Astrocyte (in vitro differentiated cells and primary cell): Measurements from ENCODE around the gene NPHP4. TPM values are rescaled to one million over a fixed set of nuclear protein-coding genes. Genes with fewer than 3 reads are reported as not detected.

Source experiments
- DNase-seq: peaks from one replicate; pipeline ENCODE4 v3.0.0-alpha.2; 2010; ENCODE audit warnings: low read depth
- FAIRE-seq: peaks from 2 replicates; lab custom pipeline; 2011; peaks lifted over from hg19 to GRCh38; lab: Jason Lieb, UNC
- H2AFZ ChIP-seq: 2 replicates; pipeline ENCODE4 v1.6.0; 2012; ENCODE audit warnings: low read depth, low read length, inconsistent platforms
- H3K27ac ChIP-seq: 2 replicates; pipeline ENCODE4 v1.5.1; 2011; ENCODE audit warnings: low read depth, low read length, inconsistent platforms
- H3K27me3 ChIP-seq: 2 replicates; pipeline ENCODE4 v1.6.0; 2011; ENCODE audit warnings: low read length, inconsistent platforms; ENCODE audit not compliant: insufficient read depth
- H3K36me3 ChIP-seq: 2 replicates; pipeline ENCODE4 v1.5.1; 2011; ENCODE audit warnings: low read length, inconsistent platforms; ENCODE audit not compliant: insufficient read depth
- H3K4me1 ChIP-seq: 2 replicates; pipeline ENCODE4 v1.5.1; 2011; ENCODE audit warnings: low read length, inconsistent platforms; ENCODE audit not compliant: insufficient read depth
- H3K4me2 ChIP-seq: 2 replicates; pipeline ENCODE4 v1.6.0; 2012; ENCODE audit warnings: low read length, inconsistent platforms
- H3K4me3 ChIP-seq: 2 replicates; pipeline ENCODE4 v1.5.1; 2011; ENCODE audit warnings: low read depth, mild to moderate bottlenecking, low read length, inconsistent platforms; ENCODE audit not compliant: insufficient read depth
- H3K79me2 ChIP-seq: 2 replicates; pipeline ENCODE4 v1.6.0; 2012; ENCODE audit warnings: mild to moderate bottlenecking, low read length, inconsistent platforms; ENCODE audit not compliant: insufficient read depth
- H3K9ac ChIP-seq: 2 replicates; pipeline ENCODE4 v1.6.0; 2012; ENCODE audit warnings: mild to moderate bottlenecking, low read length, inconsistent platforms
- H3K9me3 ChIP-seq: 2 replicates; pipeline ENCODE4 v1.5.1; 2012; ENCODE audit warnings: low read depth, mild to moderate bottlenecking, low read length, inconsistent platforms; ENCODE audit not compliant: insufficient read depth
- H4K20me1 ChIP-seq: 2 replicates; pipeline ENCODE4 v1.6.0; 2012; ENCODE audit warnings: low read length, inconsistent platforms; ENCODE audit not compliant: insufficient read depth
- H3K27ac Mint-ChIP-seq: one replicate; pipeline ENCODE4 v1.8.0; 2021; ENCODE audit warnings: mild to moderate bottlenecking, mixed read lengths; ENCODE audit not compliant: unreplicated experiment
- H3K27me3 Mint-ChIP-seq: one replicate; pipeline ENCODE4 v1.8.0; 2021; ENCODE audit warnings: low read depth, mixed read lengths; ENCODE audit not compliant: unreplicated experiment
- H3K36me3 Mint-ChIP-seq: one replicate; pipeline ENCODE4 v1.8.0; 2021; ENCODE audit warnings: low read depth, mixed read lengths; ENCODE audit not compliant: unreplicated experiment
- H3K4me1 Mint-ChIP-seq: one replicate; pipeline ENCODE4 v1.8.0; 2021; ENCODE audit warnings: low read depth, mixed read lengths; ENCODE audit not compliant: unreplicated experiment
- H3K4me3 Mint-ChIP-seq: one replicate; pipeline ENCODE4 v1.8.0; 2021; ENCODE audit warnings: mild to moderate bottlenecking, moderate library complexity, mixed read lengths; ENCODE audit not compliant: unreplicated experiment
- H3K9me3 Mint-ChIP-seq: one replicate; pipeline ENCODE4 v1.8.0; 2021; ENCODE audit warnings: mild to moderate bottlenecking, mixed read lengths; ENCODE audit not compliant: unreplicated experiment
- CTCF ChIP-seq: IDR thresholded peaks from 2 replicates; pipeline ENCODE4 v1.5.1; 2011; ENCODE audit warnings: low read depth, mild to moderate bottlenecking, inconsistent platforms, low read length, moderate library complexity; ENCODE audit not compliant: insufficient read depth
- EZH2 ChIP-seq: IDR thresholded peaks from 2 replicates; pipeline ENCODE4 v1.6.1; 2012; ENCODE audit warnings: mild to moderate bottlenecking, low read length, inconsistent platforms; ENCODE audit not compliant: insufficient read depth
- total RNA-seq: library from RNA; stranded (reverse); gene quantifications from 2 replicates; pipeline ENCODE4 v1.2.1, GENCODE V29; 2021

NPHP4 gene
- total RNA-seq, 1 donor from 2014 or later: 8.4 TPM

GRCh38 chr1:5948681-5949005 is 43.6 kb downstream of the NPHP4 start:
- no peak for FAIRE-seq
- peaks cover 4% of the 10 kb centered on the region for H4K20me1 ChIP-seq
- no peaks in the 10 kb centered on the region for H3K9me3 ChIP-seq
- no peaks in the 10 kb centered on the region for H3K79me2 ChIP-seq
- Mint-ChIP-seq H3K27ac (no peak overlapping the region), H3K4me1 (no peaks in the 10 kb centered on the region), H3K9me3 (peaks cover 2% of the 10 kb centered on the region), H3K27me3 (no peaks in the 10 kb centered on the region), H3K36me3 (peaks cover 37% of the 10 kb centered on the region), H3K4me3 (no peak overlapping the region)
- H3K27me3 ChIP-seq: no peaks in the 10 kb centered on the region
- H3K27ac ChIP-seq: no peak overlapping the region
- H3K36me3 ChIP-seq: peaks cover 2% of the 10 kb centered on the region
- H3K4me2 ChIP-seq: no peak overlapping the region
- no peak overlapping the region for H3K9ac ChIP-seq
- TF ChIP-seq EZH2 (no peak), CTCF (no peak)
- no peak overlapping the region for H2AFZ ChIP-seq
- no peak overlapping the region for H3K4me3 ChIP-seq
- no peaks in the 10 kb centered on the region for H3K4me1 ChIP-seq
- DNase-seq: no peak

DNA sequence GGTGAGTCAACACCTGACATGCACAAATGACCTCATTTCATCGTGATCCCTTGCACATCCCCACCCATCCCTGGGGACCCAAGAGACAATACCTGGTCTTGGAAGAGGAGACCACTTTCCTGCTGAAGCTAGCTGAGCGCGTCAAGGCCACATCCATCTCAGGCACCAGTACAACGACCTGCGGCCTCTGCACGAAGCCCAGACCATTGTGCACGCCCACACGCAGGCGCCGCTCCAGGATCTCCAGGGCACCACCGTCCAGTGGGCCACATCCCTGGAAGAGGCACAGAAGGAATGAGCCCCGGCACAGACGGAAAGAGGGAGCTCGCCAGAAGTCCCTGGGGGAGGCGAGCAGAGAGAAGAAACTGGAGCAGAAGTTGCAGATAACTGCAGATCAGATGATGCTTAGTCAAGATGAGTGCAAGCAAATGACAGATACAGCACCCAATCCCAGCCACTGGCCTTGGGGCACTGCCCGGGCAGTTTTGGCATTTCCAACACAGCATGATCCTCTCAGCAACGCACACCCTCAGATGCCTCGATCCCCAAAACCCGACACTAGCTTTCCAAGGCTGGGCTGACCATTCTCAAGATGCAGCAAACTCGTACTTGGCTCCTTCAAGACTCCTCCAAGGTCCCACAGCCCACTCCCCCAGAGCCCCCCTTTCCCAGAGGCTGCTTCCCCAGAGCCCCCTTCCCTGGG is 44.1 kb downstream of the NPHP4 start:
- peaks cover 2% of the 10 kb centered on the region for H3K9me3 Mint-ChIP-seq
- Histone ChIP-seq H3K36me3 (peaks cover 2% of the 10 kb centered on the region), H3K27ac (no peak overlapping the region), H3K79me2 (no peaks in the 10 kb centered on the region), H3K9me3 (no peaks in the 10 kb centered on the region), H3K4me2 (no peak overlapping the region), H3K27me3 (no peaks in the 10 kb centered on the region), H3K4me1 (no peaks in the 10 kb centered on the region), H3K9ac (no peak overlapping the region), H3K4me3 (no peak overlapping the region), H2AFZ (no peak overlapping the region), H4K20me1 (peaks cover 4% of the 10 kb centered on the region)
- FAIRE-seq (no peak), DNase-seq (no peak)
- no peak overlapping the region for H3K4me3 Mint-ChIP-seq
- H3K4me1 Mint-ChIP-seq: peaks cover 2% of the 10 kb centered on the region
- TF ChIP-seq EZH2 (no peak), CTCF (no peak)
- H3K27me3 Mint-ChIP-seq: no peaks in the 10 kb centered on the region
- peak overlapping the region; percentile 34 for H3K27ac Mint-ChIP-seq
- H3K36me3 Mint-ChIP-seq: peaks cover 38% of the 10 kb centered on the region

- Histone ChIP-seq H3K4me3 (no peak overlapping the region), H3K27ac (no peak overlapping the region), H3K9ac (no peak overlapping the region), H4K20me1 (peaks cover 4% of the 10 kb centered on the region), H3K9me3 (no peaks in the 10 kb centered on the region), H2AFZ (no peak overlapping the region), H3K36me3 (peaks cover 2% of the 10 kb centered on the region), H3K27me3 (no peaks in the 10 kb centered on the region), H3K4me1 (no peaks in the 10 kb centered on the region), H3K4me2 (no peak overlapping the region), H3K79me2 (no peaks in the 10 kb centered on the region)
- H3K9me3 Mint-ChIP-seq: peaks cover 2% of the 10 kb centered on the region
- no peaks in the 10 kb centered on the region for H3K27me3 Mint-ChIP-seq
- no peak overlapping the region for H3K27ac Mint-ChIP-seq
- TF ChIP-seq EZH2 (no peak), CTCF (no peak)
- H3K4me3 Mint-ChIP-seq: no peak overlapping the region
- DNase-seq (no peak), FAIRE-seq (no peak)
- peaks cover 2% of the 10 kb centered on the region for H3K4me1 Mint-ChIP-seq
- peaks cover 35% of the 10 kb centered on the region for H3K36me3 Mint-ChIP-seq
These were observed 45.0 kb downstream of the NPHP4 start for GRCh38 chr1:5947071-5947821.
